Endothelial cell of umbilical vein (primary cell): ENCODE results near the gene PDE6B.

ENCODE experiments used
- EZH2 ChIP-seq: IDR thresholded peaks from 2 replicates; pipeline ENCODE4 v1.6.1; 2012; ENCODE audit warnings: borderline replicate concordance, low read depth, mild to moderate bottlenecking, moderate library complexity, low read length, inconsistent platforms; ENCODE audit not compliant: severe bottlenecking
- FOS ChIP-seq: IDR thresholded peaks from 2 replicates; pipeline ENCODE4 v1.6.1; 2011; ENCODE audit warnings: mild to moderate bottlenecking, low read length, moderate library complexity, borderline replicate concordance; ENCODE audit not compliant: insufficient read depth
- MYC ChIP-seq: IDR thresholded peaks from one replicate; pipeline ENCODE4 v1.6.1; 2011; ENCODE audit warnings: mild to moderate bottlenecking, low read depth, low read length
- POLR2A ChIP-seq: IDR thresholded peaks from 2 replicates; pipeline ENCODE4 v1.6.1; 2012; ENCODE audit warnings: low read depth, mild to moderate bottlenecking, control low read depth, low read length
- POLR2AphosphoS5 ChIP-seq: IDR thresholded peaks from 2 replicates; pipeline ENCODE4 v1.6.1; 2012; ENCODE audit warnings: low read depth, mild to moderate bottlenecking, control low read depth, low read length, moderate library complexity; ENCODE audit not compliant: insufficient read depth
- TF ChIP-seq, protein P1 (sequence below), 2 donors: IDR thresholded peaks; 1 replicate in 1 of 2; 2 replicates in 1 of 2; pipeline ENCODE4 v1.5.1; 2011; ENCODE audit warnings: low read length in 2 of 2, mild to moderate bottlenecking in 2 of 2, moderate library complexity in 2 of 2, control low read depth in 1 of 2, inconsistent platforms in 1 of 2, low read depth in 1 of 2; ENCODE audit not compliant: insufficient read depth in 1 of 2; ENCODE audit errors: extremely low read depth in 1 of 2
- TF ChIP-seq, protein P2 (sequence below): IDR thresholded peaks from 2 replicates; pipeline ENCODE4 v1.6.1; 2011; ENCODE audit not compliant: insufficient read depth, insufficient read length

DNA sequence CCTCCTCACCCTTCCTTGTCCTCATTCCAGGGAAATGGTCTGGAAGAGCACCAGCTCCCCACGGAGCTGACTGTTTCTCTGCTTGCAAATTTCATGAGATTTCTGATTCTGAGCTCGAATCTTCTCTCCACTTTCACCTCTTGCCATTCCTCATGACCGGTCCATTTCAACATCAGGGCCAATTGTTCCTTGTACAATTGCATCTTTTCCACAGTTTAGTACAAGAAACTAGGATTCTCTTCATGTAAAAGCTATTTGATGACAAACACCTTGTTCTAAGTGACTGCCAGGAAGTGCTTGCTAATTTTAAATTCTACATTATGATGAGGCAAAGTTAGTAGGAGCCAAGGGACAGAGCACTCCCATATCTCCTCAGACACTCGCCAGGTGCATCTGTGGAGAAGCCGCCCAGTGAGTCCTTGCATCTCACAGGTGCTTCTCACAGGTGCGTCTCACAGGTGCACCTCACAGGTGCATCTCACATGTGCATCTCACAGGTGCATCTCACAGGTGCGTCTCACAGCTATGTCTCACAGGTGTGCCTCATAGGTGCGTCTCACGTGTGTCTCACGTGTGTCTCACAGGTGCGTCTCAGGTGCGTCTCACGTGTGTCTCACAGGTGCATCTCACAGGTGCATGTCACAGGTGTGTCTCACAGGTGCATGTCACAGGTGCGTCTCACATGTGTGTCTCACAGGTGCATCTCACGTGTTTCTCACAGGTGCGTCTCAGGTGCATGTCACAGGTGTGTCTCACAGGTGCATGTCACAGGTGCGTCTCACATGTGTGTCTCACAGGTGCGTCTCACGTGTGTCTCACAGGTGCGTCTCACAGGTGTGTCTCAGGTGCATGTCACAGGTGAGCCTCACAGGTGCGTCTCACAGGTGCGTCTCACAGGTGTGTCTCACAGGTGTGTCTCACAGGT is 3.0 kb upstream of the PDE6B start:
- TF ChIP-seq, protein P1, sequence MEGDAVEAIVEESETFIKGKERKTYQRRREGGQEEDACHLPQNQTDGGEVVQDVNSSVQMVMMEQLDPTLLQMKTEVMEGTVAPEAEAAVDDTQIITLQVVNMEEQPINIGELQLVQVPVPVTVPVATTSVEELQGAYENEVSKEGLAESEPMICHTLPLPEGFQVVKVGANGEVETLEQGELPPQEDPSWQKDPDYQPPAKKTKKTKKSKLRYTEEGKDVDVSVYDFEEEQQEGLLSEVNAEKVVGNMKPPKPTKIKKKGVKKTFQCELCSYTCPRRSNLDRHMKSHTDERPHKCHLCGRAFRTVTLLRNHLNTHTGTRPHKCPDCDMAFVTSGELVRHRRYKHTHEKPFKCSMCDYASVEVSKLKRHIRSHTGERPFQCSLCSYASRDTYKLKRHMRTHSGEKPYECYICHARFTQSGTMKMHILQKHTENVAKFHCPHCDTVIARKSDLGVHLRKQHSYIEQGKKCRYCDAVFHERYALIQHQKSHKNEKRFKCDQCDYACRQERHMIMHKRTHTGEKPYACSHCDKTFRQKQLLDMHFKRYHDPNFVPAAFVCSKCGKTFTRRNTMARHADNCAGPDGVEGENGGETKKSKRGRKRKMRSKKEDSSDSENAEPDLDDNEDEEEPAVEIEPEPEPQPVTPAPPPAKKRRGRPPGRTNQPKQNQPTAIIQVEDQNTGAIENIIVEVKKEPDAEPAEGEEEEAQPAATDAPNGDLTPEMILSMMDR (IDR thresholded peaks at IDR 0.05; ENCODE audit: extremely low read depth in 1 of 2, insufficient read depth in 1 of 2, low read depth in 1 of 2, low read length in 2 of 2), result no peak
- TF ChIP-seq EZH2 (no peak), POLR2AphosphoS5 (no peak), POLR2A (no peak), FOS (no peak), MYC (no peak)
- TF ChIP-seq, protein P2, sequence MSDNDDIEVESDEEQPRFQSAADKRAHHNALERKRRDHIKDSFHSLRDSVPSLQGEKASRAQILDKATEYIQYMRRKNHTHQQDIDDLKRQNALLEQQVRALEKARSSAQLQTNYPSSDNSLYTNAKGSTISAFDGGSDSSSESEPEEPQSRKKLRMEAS, result no peak
